MM.1S (cell line): Measurements from ENCODE around the gene SUPT3H.

Experiments used
- EZH2 ChIP-seq: fragments of 300-600 bp; sonication (generic); optimal IDR thresholded peaks from 2 replicates; pipeline ENCODE3; 2017; ENCODE audit warnings: low read depth, mild to moderate bottlenecking, antibody characterized with exemption, low read length, mixed read lengths
- TF ChIP-seq, protein P1 (sequence below): fragments of 300-600 bp; sonication (generic); IDR thresholded peaks from 2 replicates; pipeline ENCODE4 v1.5.1; 2016; ENCODE audit warnings: antibody characterized with exemption, low read length, mixed read lengths

DNA sequence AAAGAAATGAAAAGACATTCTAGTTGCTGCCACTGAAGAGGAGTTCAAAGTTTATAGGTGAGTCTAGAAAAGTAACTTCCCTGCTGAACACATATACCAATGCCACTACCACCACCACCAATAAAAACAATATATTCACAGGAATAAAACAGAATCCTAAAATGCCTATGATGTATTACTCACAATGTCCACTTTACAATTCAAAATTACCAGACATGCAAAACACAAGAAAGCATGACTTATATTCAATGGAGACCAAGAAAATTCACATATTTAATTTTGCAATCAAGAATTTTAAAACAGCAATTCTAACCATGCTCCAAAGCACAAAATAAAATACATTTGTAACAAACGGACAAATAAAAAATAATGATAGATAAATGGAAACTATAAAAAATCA is 434.9 kb downstream of the SUPT3H start:
- TF ChIP-seq, protein P1, sequence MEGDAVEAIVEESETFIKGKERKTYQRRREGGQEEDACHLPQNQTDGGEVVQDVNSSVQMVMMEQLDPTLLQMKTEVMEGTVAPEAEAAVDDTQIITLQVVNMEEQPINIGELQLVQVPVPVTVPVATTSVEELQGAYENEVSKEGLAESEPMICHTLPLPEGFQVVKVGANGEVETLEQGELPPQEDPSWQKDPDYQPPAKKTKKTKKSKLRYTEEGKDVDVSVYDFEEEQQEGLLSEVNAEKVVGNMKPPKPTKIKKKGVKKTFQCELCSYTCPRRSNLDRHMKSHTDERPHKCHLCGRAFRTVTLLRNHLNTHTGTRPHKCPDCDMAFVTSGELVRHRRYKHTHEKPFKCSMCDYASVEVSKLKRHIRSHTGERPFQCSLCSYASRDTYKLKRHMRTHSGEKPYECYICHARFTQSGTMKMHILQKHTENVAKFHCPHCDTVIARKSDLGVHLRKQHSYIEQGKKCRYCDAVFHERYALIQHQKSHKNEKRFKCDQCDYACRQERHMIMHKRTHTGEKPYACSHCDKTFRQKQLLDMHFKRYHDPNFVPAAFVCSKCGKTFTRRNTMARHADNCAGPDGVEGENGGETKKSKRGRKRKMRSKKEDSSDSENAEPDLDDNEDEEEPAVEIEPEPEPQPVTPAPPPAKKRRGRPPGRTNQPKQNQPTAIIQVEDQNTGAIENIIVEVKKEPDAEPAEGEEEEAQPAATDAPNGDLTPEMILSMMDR: no peak
- TF ChIP-seq EZH2: no peak
